ENCODE measurements around the gene DENND4A.

DNA sequence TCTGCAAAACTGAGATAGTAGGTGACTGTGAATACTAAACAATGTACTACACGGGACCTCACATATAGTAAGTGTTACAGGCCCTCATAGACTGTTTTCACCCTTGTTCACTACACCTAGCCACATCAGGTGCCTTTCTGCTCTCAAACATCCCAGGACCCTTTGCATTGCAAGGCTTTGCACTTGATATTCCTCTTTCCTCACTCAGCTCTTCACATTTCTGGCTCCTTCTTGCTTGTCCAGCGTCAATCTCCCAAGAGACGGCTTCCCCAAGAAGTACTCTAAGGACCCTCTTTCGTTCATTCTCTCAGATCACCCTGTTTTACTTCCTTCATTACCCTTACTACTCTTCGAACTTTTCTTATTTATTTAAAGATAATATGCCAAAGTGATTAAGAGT lies 10.0 kb downstream of the DENND4A start:
- TF ChIP-seq, protein P1, sequence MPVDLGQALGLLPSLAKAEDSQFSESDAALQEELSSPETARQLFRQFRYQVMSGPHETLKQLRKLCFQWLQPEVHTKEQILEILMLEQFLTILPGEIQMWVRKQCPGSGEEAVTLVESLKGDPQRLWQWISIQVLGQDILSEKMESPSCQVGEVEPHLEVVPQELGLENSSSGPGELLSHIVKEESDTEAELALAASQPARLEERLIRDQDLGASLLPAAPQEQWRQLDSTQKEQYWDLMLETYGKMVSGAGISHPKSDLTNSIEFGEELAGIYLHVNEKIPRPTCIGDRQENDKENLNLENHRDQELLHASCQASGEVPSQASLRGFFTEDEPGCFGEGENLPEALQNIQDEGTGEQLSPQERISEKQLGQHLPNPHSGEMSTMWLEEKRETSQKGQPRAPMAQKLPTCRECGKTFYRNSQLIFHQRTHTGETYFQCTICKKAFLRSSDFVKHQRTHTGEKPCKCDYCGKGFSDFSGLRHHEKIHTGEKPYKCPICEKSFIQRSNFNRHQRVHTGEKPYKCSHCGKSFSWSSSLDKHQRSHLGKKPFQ (tag by site-specific recombination; IDR thresholded peaks at IDR 0.05) = no peak
- TF ChIP-seq ZNF366 (tag by site-specific recombination; conservative IDR thresholded peaks at IDR 0.05) (no peak), TCF7L2 (IDR thresholded peaks at IDR 0.05; ENCODE audit: borderline replicate concordance, low read depth, low read length) (no peak)
- TF ChIP-seq, protein P2, sequence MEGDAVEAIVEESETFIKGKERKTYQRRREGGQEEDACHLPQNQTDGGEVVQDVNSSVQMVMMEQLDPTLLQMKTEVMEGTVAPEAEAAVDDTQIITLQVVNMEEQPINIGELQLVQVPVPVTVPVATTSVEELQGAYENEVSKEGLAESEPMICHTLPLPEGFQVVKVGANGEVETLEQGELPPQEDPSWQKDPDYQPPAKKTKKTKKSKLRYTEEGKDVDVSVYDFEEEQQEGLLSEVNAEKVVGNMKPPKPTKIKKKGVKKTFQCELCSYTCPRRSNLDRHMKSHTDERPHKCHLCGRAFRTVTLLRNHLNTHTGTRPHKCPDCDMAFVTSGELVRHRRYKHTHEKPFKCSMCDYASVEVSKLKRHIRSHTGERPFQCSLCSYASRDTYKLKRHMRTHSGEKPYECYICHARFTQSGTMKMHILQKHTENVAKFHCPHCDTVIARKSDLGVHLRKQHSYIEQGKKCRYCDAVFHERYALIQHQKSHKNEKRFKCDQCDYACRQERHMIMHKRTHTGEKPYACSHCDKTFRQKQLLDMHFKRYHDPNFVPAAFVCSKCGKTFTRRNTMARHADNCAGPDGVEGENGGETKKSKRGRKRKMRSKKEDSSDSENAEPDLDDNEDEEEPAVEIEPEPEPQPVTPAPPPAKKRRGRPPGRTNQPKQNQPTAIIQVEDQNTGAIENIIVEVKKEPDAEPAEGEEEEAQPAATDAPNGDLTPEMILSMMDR (tag by site-specific recombination; IDR thresholded peaks at IDR 0.05) = no peak

Measured in HEK293 (cell line).